GM23338 (cell line): Measurements from ENCODE around the gene ABHD17A. TPM values are rescaled to one million over a fixed set of nuclear protein-coding genes. Genes with fewer than 3 reads are reported as not detected.

Experiments used
- ATAC-seq: fragments of 200-7000 bp; cut with Tn5 transposase; 3 replicates; pipeline ENCODE4 v1.9.1; 2020
- DNase-seq: peaks from one replicate; pipeline ENCODE4 v3.0.0-alpha.2; 2015; ENCODE audit warnings: low spot score
- H2AFZ ChIP-seq: fragments of 200-600 bp; sonication (generic); 2 replicates; pipeline ENCODE4 v1.8.0; 2016; ENCODE audit warnings: antibody characterized with exemption, mild to moderate bottlenecking, moderate library complexity
- H3F3A ChIP-seq: fragments of 200-600 bp; sonication (generic); replicated peaks from 2 replicates; pipeline ENCODE4 v1.8.0; 2017; ENCODE audit warnings: antibody characterized with exemption, mixed run types, low read depth
- H3K27ac ChIP-seq: fragments of 200-600 bp; sonication (generic); 2 replicates; pipeline ENCODE4 v1.6.1; 2016; ENCODE audit warnings: low read depth
- H3K27me3 ChIP-seq: fragments of 200-600 bp; sonication (generic); 2 replicates; pipeline ENCODE4 v1.8.0; 2016; ENCODE audit warnings: mild to moderate bottlenecking, mixed run types, moderate library complexity; ENCODE audit not compliant: insufficient read depth
- H3K36me3 ChIP-seq: fragments of 200-600 bp; sonication (generic); 2 replicates; pipeline ENCODE4 v1.8.0; 2016; ENCODE audit warnings: mild to moderate bottlenecking; ENCODE audit not compliant: insufficient read depth
- H3K4me1 ChIP-seq: fragments of 200-600 bp; sonication (generic); 2 replicates; pipeline ENCODE4 v1.8.0; 2016; ENCODE audit warnings: mild to moderate bottlenecking, moderate library complexity; ENCODE audit not compliant: insufficient read depth
- H3K4me2 ChIP-seq: fragments of 200-600 bp; sonication (generic); 2 replicates; pipeline ENCODE4 v1.7.1; 2017; ENCODE audit warnings: mixed run types
- H3K4me3 ChIP-seq: fragments of 200-600 bp; sonication (generic); 2 replicates; pipeline ENCODE4 v1.6.1; 2016; ENCODE audit warnings: mixed run types
- H3K79me2 ChIP-seq: fragments of 200-600 bp; sonication (generic); replicated peaks from 2 replicates; pipeline ENCODE4 v1.8.0; 2017; ENCODE audit warnings: mild to moderate bottlenecking; ENCODE audit not compliant: insufficient read depth
- H3K9me2 ChIP-seq: fragments of 200-600 bp; sonication (generic); 2 replicates; pipeline ENCODE4 v1.8.0; 2017; ENCODE audit not compliant: insufficient read depth
- H4K20me1 ChIP-seq: fragments of 200-600 bp; sonication (generic); replicated peaks from 2 replicates; pipeline ENCODE4 v1.8.0; 2017; ENCODE audit warnings: mild to moderate bottlenecking; ENCODE audit not compliant: insufficient read depth
- H3K27ac Mint-ChIP-seq: 2 replicates; pipeline ENCODE4 v1.8.0; 2020; ENCODE audit warnings: inconsistent platforms, mild to moderate bottlenecking, moderate library complexity, mixed read lengths
- H3K27me3 Mint-ChIP-seq: 3 replicates; pipeline ENCODE4 v1.8.0; 2022; ENCODE audit warnings: low read depth, mild to moderate bottlenecking, moderate library complexity, mixed read lengths, inconsistent platforms; ENCODE audit not compliant: insufficient read depth, poor library complexity
- H3K36me3 Mint-ChIP-seq: 3 replicates; pipeline ENCODE4 v1.8.0; 2021; ENCODE audit warnings: low read depth, mild to moderate bottlenecking, inconsistent platforms, moderate library complexity, mixed read lengths
- H3K4me1 Mint-ChIP-seq: 3 replicates; pipeline ENCODE4 v1.8.0; 2020; ENCODE audit warnings: mild to moderate bottlenecking, inconsistent platforms, mixed read lengths
- H3K4me3 Mint-ChIP-seq: 3 replicates; pipeline ENCODE4 v1.8.0; 2021; ENCODE audit warnings: moderate library complexity, mild to moderate bottlenecking, inconsistent platforms, mixed read lengths
- H3K9me3 Mint-ChIP-seq: 3 replicates; pipeline ENCODE4 v1.8.0; 2020; ENCODE audit warnings: moderate library complexity, mild to moderate bottlenecking, inconsistent platforms, mixed read lengths
- CTCF ChIP-seq, 2 experiments: fragments of 200-600 bp in 1 of 2; sonication (generic) in 1 of 2; conservative IDR thresholded peaks; 2 replicates each; pipeline versions ENCODE4 v1.5.1 to v1.6.1; 2016 to 2017; ENCODE audit warnings: antibody characterized with exemption in 2 of 2, low read depth in 2 of 2, mild to moderate bottlenecking in 2 of 2, moderate library complexity in 1 of 2
- EZH2phosphoT487 ChIP-seq: fragments of 200-600 bp; sonication (generic); IDR thresholded peaks from one replicate; pipeline ENCODE4 v1.8.1; 2018; ENCODE audit warnings: antibody characterized with exemption; ENCODE audit not compliant: unreplicated experiment
- NANOG ChIP-seq: IDR thresholded peaks from 2 replicates; pipeline ENCODE4 v1.6.1; 2016; ENCODE audit warnings: antibody characterized with exemption, borderline replicate concordance
- POLR2AphosphoS5 ChIP-seq: IDR thresholded peaks from 2 replicates; pipeline ENCODE4 v1.6.1; 2016; ENCODE audit warnings: antibody characterized with exemption, low read depth
- REST ChIP-seq: IDR thresholded peaks from one replicate; pipeline ENCODE4 v1.6.1; 2018; ENCODE audit warnings: antibody characterized with exemption; ENCODE audit not compliant: unreplicated experiment
- STAT1 ChIP-seq: IDR thresholded peaks from one replicate; pipeline ENCODE4 v1.6.1; 2016; ENCODE audit warnings: antibody characterized with exemption; ENCODE audit not compliant: unreplicated experiment
- ZNF114 ChIP-seq: fragments of 250-450 bp; sonication (Bioruptor Pico); IDR thresholded peaks from 2 replicates; pipeline ENCODE4 v1.5.0; 2020; ENCODE audit warnings: mild to moderate bottlenecking, moderate library complexity
- ZNF331 ChIP-seq: fragments of 250-450 bp; sonication (Bioruptor Pico); IDR thresholded peaks from 2 replicates; pipeline ENCODE4 v1.5.0; 2020; ENCODE audit warnings: low read depth, mild to moderate bottlenecking, moderate library complexity
- polyA plus RNA-seq: library from polyadenylated mRNA; unstranded; fragments of >200 nt; fragmentation: Nextera tagmentation; extraction: Ambion mirVana; gene quantifications from 2 replicates; pipeline ENCODE4 v1.2.1, GENCODE V29; 2016
- total RNA-seq: library from RNA; depleted of rRNA; stranded (reverse); fragments of >200 nt; shearing (Covaris generic); gene quantifications from 2 replicates; pipeline ENCODE4 v1.2.3, GENCODE V29; 2014
- TF ChIP-seq, protein P1 (sequence below): IDR thresholded peaks from 2 replicates; pipeline ENCODE4 v1.6.1; 2016; ENCODE audit warnings: antibody characterized with exemption

Gene ABHD17A
- total and polyA plus RNA-seq, 2 experiments from 2014 or later = 34.2 to 99.9 TPM

DNA sequence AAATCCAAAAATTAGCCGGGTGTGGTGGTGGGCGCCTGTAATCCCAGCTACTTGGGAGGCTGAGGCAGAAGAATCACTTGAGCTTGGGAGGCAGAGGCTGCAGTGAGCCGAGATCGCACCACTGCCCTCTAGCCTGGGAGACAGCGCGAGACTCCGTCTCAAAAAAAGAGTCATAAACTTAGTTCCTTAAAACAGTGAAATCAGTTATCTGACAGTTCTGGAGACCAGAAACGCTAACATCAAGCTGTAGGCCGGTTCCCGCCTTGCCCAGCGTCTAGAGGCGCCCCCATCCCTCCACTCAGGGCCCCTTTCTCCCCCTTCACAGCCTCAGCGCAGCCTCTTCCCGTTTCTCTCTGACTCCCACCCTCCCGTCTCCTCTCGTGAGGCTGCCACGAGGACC is 31.9 kb upstream of the ABHD17A start (continued):
- no peak for TF ChIP-seq REST
- TF ChIP-seq CTCF (conservative IDR thresholded peaks at IDR 0.05; ENCODE audit: low read depth in 2 of 2) = no peak
- no peak for TF ChIP-seq ZNF331 (CRISPR knock-in tag)

DNA sequence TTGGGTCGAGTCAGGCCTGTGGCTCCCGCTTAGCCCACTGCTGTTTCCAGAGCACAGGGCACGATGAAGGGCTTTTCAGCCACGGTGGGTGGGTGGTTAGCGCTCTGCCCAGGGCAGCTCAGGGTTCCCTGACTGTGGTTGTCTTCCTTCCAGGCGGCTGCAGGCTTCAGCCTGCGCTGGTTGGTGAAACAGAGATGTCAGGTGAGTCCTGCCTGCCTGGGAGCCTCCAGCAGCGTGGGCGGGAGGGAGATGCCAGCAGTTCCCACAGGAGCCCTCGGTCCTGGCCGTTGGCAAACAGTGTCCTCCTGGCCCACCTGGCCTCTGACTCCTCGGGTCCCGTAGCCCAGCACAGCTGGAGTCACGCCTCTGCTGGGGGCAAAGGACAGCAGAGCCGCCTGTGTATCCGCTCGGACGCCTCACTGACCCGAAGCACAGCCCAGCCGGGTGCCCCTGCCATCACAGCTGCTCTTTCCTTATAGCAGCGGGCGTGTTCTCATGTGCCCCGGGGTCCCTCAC is 29.6 kb upstream of the ABHD17A start:
- no peak for ATAC-seq
- TF ChIP-seq REST = no peak
- no peak for TF ChIP-seq NANOG
- no peak for TF ChIP-seq EZH2phosphoT487
- no peak for TF ChIP-seq STAT1
- TF ChIP-seq, protein P1, sequence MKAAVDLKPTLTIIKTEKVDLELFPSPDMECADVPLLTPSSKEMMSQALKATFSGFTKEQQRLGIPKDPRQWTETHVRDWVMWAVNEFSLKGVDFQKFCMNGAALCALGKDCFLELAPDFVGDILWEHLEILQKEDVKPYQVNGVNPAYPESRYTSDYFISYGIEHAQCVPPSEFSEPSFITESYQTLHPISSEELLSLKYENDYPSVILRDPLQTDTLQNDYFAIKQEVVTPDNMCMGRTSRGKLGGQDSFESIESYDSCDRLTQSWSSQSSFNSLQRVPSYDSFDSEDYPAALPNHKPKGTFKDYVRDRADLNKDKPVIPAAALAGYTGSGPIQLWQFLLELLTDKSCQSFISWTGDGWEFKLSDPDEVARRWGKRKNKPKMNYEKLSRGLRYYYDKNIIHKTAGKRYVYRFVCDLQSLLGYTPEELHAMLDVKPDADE = no peak
- TF ChIP-seq POLR2AphosphoS5 = no peak
- no peak for TF ChIP-seq ZNF331 (CRISPR knock-in tag)
- TF ChIP-seq ZNF114 (CRISPR knock-in tag) = no peak
- TF ChIP-seq CTCF (conservative IDR thresholded peaks at IDR 0.05; ENCODE audit: low read depth in 2 of 2) = no peak

More for the DNA sequence above, 29.6 kb upstream of the ABHD17A start:
- no peaks in the 10 kb centered on the region for H3K27me3 ChIP-seq
- H3F3A ChIP-seq = no peaks in the 10 kb centered on the region
- H4K20me1 ChIP-seq = peaks cover 7% of the 10 kb centered on the region
- Mint-ChIP-seq H3K9me3 (no peaks in the 10 kb centered on the region), H3K4me3 (no peak overlapping the region), H3K4me1 (no peaks in the 10 kb centered on the region), H3K27me3 (peaks cover 6% of the 10 kb centered on the region), H3K36me3 (peaks cover 24% of the 10 kb centered on the region), H3K27ac (no peak overlapping the region)
- peaks cover 33% of the 10 kb centered on the region for H3K79me2 ChIP-seq
- no peak overlapping the region for H2AFZ ChIP-seq
- no peaks in the 10 kb centered on the region for H3K9me2 ChIP-seq
- no peaks in the 10 kb centered on the region for H3K4me1 ChIP-seq
- H3K27ac ChIP-seq = no peak overlapping the region
- DNase-seq = no peak
- no peak overlapping the region for H3K4me3 ChIP-seq
- H3K36me3 ChIP-seq = no peaks in the 10 kb centered on the region; the same call in 1 of the 2 replicates
- H3K4me2 ChIP-seq = no peak overlapping the region
